NCI-H2029 treated with DMSO at 0.1 percent for 48 hours (cell line): ENCODE data around the gene ZNF732.
"Not testable (repeated sequence)": the region's sequence is repeated elsewhere in the genome, so short reads cannot be mapped to it uniquely, and the experiment has no call there.

ENCODE experiments used
- DNase-seq: peaks from one replicate; lab custom pipeline; 2025; lab: John Stamatoyannopoulos, UW

Gene ZNF732

GRCh38 chr4:253936-254756 lies 51.1 kb downstream of the ZNF732 start:
- no peak for DNase-seq

DNA sequence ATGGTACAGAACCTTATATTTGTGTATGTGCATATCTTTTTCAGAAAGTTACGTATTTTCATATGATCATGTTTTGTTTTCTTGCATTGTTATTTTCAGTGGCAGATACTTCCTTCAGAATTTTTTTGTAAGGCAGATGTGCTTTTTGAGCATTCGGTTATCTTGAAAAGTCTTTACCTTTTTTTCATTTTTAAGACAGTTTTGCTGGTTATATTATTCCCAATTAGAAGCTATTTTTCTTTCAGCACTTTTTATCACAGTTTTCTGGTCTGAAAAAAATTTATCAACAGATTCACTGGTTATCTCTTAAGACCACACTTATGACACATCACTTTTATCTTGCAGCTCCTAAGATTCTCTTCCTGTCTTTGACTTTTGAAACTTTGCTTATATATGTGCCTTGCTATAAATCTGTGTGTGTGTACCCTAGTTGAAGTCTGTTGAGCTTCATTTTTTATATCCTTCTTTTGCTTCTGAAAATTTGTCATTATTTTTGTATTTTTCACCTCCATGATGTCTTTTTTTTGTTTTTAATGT lies 53.1 kb downstream of the ZNF732 start:
- DNase-seq: no peak

GRCh38 chr4:244471-244870 lies 60.8 kb downstream of the ZNF732 start:
- peak; percentile 7 for DNase-seq

GRCh38 chr4:243426-243825 lies 61.8 kb downstream of the ZNF732 start:
- DNase-seq: no peak

GRCh38 chr4:242121-242848 lies 63.0 kb downstream of the ZNF732 start:
- DNase-seq: peak; percentile 85

- DNase-seq: not testable (repeated sequence)
These were observed 63.9 kb downstream of the ZNF732 start for GRCh38 chr4:241411-241810.

- no peak for DNase-seq
These were observed 69.2 kb downstream of the ZNF732 start for GRCh38 chr4:236028-236427.

- DNase-seq: no peak
These were observed 71.1 kb downstream of the ZNF732 start for GRCh38 chr4:234178-234577.

- DNase-seq: no peak
These were observed 81.3 kb downstream of the ZNF732 start for GRCh38 chr4:223913-224497.
